Kidney epithelial cell (primary cell): Measurements from ENCODE around the gene CHST12. TPM values are rescaled to one million over a fixed set of nuclear protein-coding genes. Genes with fewer than 3 reads are reported as not detected.
A peak's percentile ranks its signal among the peaks of the same experiment; 100 is the strongest.

ENCODE experiments used
- DNase-seq: peaks from one replicate; pipeline ENCODE4 v3.0.0-alpha.2; 2010; ENCODE audit warnings: low read depth
- H3K27me3 ChIP-seq: 2 replicates; pipeline ENCODE4 v1.6.0; 2011; ENCODE audit warnings: low read length; ENCODE audit not compliant: control insufficient read depth, insufficient read depth
- H3K36me3 ChIP-seq: 2 replicates; pipeline ENCODE4 v1.5.1; 2011; ENCODE audit warnings: low read length; ENCODE audit not compliant: control insufficient read depth, insufficient read depth
- H3K4me3 ChIP-seq: 2 replicates; pipeline ENCODE4 v1.5.1; 2011; ENCODE audit warnings: low read depth, mild to moderate bottlenecking, control low read depth, low read length
- total RNA-seq: library from RNA; depleted of rRNA; stranded (reverse); fragments of >200 nt; gene quantifications from 2 replicates; pipeline ENCODE4 v1.2.3, GENCODE V29; 2015
- TF ChIP-seq, protein P1 (sequence below): IDR thresholded peaks from 2 replicates; pipeline ENCODE4 v1.5.1; 2011; ENCODE audit warnings: mild to moderate bottlenecking, moderate library complexity, low read length, control low read depth, inconsistent platforms; ENCODE audit not compliant: insufficient read depth, poor library complexity, severe bottlenecking

Gene CHST12
- total RNA-seq, 1 donor from 2014 or later, result 11.6 TPM

- TF ChIP-seq, protein P1, sequence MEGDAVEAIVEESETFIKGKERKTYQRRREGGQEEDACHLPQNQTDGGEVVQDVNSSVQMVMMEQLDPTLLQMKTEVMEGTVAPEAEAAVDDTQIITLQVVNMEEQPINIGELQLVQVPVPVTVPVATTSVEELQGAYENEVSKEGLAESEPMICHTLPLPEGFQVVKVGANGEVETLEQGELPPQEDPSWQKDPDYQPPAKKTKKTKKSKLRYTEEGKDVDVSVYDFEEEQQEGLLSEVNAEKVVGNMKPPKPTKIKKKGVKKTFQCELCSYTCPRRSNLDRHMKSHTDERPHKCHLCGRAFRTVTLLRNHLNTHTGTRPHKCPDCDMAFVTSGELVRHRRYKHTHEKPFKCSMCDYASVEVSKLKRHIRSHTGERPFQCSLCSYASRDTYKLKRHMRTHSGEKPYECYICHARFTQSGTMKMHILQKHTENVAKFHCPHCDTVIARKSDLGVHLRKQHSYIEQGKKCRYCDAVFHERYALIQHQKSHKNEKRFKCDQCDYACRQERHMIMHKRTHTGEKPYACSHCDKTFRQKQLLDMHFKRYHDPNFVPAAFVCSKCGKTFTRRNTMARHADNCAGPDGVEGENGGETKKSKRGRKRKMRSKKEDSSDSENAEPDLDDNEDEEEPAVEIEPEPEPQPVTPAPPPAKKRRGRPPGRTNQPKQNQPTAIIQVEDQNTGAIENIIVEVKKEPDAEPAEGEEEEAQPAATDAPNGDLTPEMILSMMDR, result no peak
- DNase-seq, result no peak
- Histone ChIP-seq H3K36me3 (no peaks in the 10 kb centered on the region), H3K4me3 (no peak overlapping the region), H3K27me3 (peaks cover 23% of the 10 kb centered on the region)
Measured at GRCh38 chr7:2476776-2477446, 73.5 kb downstream of the CHST12 start.

GRCh38 chr7:2477447-2478398, 74.3 kb downstream of the CHST12 start:
- DNase-seq, result no peak

GRCh38 chr7:2478399-2478785, 75.0 kb downstream of the CHST12 start:
- peaks cover 23% of the 10 kb centered on the region for H3K27me3 ChIP-seq
- H3K36me3 ChIP-seq, result no peaks in the 10 kb centered on the region
- H3K4me3 ChIP-seq, result no peak overlapping the region
- DNase-seq, result no peak
- TF ChIP-seq, protein P1, result no peak

More at GRCh38 chr7:2477447-2478398, 74.3 kb downstream of the CHST12 start:
- Histone ChIP-seq H3K36me3 (no peaks in the 10 kb centered on the region), H3K27me3 (peaks cover 23% of the 10 kb centered on the region), H3K4me3 (no peak overlapping the region)
- TF ChIP-seq, protein P1, result peak; percentile 90

DNA sequence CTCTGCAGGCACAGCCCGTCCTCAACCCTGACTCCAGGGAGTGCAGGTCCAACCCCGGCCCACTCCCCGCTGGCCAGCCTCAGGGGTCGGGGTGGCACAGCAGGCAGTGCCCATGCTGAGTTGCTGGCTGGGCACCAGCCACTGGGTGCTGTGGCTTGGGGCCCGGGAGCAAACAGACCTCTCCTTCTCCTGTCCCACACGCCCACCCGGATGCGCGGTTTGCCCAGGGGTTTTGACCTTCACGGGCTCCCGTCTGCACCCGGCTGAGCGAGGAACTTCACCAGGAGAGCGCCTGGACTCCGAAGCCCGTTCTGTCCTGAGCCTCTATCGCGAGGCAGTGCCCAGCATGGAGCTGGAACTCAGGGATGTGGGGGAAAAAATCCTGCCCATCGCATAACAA, 75.4 kb downstream of the CHST12 start:
- H3K36me3 ChIP-seq, result no peaks in the 10 kb centered on the region
- no peak overlapping the region for H3K4me3 ChIP-seq
- TF ChIP-seq, protein P1, result no peak
- no peak for DNase-seq
- peaks cover 23% of the 10 kb centered on the region for H3K27me3 ChIP-seq

- no peak for DNase-seq
- no peaks in the 10 kb centered on the region for H3K36me3 ChIP-seq
Measured at GRCh38 chr7:2479276-2480069, 76.1 kb downstream of the CHST12 start.

More at GRCh38 chr7:2479276-2480069, 76.1 kb downstream of the CHST12 start:
- TF ChIP-seq, protein P1, result no peak
- Histone ChIP-seq H3K4me3 (no peak overlapping the region), H3K27me3 (peaks cover 23% of the 10 kb centered on the region)
